GM12873 (cell line): ENCODE results near the gene IL20.

Experiments
- CTCF ChIP-seq: IDR thresholded peaks from 2 replicates; pipeline ENCODE4 v1.5.1; 2012; ENCODE audit warnings: low read depth, mild to moderate bottlenecking, moderate library complexity, low read length, control low read depth; ENCODE audit not compliant: insufficient read depth; ENCODE audit errors: missing control alignments

Gene IL20

DNA sequence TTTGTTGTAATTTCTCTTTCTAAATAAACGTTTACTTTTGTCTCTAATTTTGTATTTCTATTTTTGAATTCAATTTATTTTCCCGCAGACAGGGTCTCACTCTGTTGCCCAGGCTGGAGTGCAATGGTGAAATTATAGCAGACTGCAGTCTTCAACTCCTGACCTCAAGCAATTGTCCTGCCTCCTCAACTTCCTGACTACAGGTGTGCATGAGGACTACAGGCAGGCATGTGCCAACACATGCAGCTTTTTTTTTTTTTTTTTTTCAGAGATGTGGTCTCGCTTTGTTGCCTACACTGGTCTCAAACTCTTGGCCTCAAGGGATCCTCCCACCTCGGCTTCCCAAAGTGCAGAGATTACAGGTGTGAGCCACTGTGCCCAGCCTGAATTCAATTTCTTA lies 36.7 kb upstream of the IL20 start:
- TF ChIP-seq CTCF = no peak

DNA sequence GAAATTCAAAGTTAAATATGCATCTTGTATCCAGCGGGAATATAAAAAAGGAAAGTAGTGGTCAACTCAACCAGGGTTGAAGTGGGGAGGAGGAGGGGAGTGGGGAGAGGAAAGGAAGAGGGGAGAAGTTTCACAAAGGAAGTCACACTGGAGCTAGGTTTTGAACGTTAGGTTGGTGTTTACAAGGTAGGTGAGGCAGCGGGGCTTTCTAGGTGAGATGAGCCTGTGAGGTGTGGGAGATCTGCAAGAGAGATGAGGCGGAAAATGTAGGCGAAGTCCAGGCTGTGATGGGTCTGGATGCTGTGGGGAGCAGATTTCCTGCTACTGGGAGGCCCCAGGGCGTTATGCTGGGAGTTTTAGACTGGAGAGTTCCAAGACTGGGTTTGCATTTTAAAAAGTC lies 36.1 kb upstream of the IL20 start:
- TF ChIP-seq CTCF = no peak

DNA sequence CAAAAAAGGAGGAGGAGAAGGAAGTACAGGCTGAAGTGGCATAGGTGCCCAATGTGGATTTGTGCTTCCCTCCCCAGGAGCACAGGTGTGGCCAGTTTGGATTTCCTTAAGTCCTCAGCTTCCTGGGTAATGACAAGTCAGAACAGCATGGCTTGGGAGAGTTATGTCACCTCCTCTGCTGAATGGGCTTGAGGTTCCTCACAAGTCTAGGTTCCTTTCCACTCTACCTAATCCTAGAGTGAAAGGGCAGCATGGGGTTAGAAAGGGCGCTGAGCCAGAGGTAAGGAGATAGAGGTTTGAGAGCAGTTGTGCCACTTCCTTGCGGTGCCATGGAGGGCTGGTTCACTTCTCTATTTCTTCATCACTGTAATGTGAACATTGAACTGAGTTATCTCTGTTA lies 35.5 kb upstream of the IL20 start:
- TF ChIP-seq CTCF = no peak

- no peak for TF ChIP-seq CTCF
These were observed 33.8 kb upstream of the IL20 start for GRCh38 chr1:206831650-206832049.

DNA sequence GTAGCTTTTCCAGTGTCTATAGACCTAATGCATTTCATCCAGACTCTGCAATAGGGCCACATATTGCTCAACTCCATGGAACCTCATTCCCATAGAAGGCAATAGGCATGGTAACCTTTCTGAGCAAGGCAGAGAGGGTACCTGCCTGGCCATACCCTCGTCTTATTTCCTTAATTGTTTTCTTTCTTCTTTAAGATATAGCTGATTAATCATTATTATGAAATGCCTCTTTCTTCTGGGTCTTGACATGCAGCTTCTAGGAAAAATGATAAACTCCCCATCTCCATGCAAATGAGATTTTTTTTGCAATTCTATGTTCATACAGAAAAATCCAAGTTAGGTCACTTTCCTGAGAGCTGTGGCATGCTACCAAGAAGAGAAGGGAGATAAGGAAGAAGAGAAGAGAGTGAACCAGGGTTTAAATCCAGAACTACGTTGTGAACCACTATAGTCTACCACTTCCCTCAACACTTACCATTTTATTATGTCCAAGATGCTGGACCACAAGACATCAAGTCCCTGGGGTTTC lies 33.0 kb upstream of the IL20 start:
- TF ChIP-seq CTCF = no peak

DNA sequence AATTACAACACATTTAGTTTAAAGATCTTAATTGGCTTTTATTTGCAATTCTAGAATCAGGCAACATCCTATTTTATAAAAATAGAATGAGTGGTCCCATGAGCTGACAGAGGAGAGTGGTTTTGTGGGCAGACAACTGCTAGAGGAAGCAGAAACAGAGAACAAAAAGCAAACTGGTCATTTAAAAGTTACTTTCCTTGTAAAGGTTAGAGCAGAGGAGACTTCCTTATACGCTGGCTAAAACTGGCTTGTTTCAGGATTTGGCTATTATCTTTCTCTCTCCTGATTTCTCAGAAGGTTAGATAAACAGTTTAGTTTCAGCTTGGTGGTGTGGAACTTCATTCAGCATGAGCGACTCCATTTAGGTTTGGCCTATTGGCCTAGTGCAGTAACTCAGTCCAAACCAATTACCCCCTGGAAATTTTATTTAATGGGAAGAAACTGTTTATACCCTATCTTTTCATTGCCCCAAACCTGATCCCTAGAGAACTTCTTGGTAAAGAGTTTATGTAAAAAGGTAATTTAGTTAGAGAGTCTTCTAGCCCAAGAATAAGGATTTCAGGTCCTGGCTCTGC lies 32.2 kb upstream of the IL20 start:
- TF ChIP-seq CTCF = no peak

DNA sequence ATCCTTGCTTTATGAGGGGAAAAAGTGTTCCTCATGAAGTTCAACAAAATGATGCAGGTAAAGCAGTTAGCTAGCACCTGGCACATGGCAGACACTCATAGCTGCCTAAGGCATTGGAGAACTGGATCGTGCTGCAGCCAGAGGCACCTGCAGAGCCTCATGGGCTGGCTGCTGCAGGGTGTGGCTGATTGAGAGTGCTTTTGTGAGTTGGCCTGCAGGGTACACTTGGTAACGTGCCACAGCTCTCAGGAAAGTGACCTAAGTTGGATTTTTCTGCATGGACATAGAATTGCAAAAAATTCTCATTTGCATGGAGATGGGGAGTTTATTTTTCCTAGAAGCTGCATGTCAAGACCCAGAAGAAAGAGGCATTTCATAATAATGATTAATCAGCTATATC lies 31.6 kb upstream of the IL20 start:
- TF ChIP-seq CTCF = no peak
